Measurements from ENCODE around the gene ATR. TPM values are rescaled to one million over a fixed set of nuclear protein-coding genes. Genes with fewer than 3 reads are reported as not detected.

ATR gene
- total RNA-seq, 1 experiment from 2014 or later, result 15.8 TPM

DNA sequence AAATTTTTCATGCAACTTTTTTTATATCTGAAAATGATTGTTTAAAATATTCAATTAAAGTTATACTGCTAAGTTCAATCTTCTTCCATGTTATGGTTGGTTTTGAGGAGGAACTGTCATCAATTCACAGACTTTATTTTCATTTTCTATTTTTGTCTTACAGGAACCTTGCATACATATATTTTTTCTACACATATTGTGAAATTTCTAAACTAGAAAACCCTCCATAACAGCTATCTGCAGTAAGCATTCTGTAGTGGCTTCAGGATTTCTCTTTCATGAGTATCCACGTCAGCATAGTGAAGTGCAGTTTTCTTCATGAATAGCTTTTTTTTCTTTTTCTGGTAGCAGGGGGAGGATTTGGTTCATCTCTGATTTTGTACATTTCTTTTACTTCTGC lies 48.2 kb downstream of the ATR start:
- TF ChIP-seq, protein P1, sequence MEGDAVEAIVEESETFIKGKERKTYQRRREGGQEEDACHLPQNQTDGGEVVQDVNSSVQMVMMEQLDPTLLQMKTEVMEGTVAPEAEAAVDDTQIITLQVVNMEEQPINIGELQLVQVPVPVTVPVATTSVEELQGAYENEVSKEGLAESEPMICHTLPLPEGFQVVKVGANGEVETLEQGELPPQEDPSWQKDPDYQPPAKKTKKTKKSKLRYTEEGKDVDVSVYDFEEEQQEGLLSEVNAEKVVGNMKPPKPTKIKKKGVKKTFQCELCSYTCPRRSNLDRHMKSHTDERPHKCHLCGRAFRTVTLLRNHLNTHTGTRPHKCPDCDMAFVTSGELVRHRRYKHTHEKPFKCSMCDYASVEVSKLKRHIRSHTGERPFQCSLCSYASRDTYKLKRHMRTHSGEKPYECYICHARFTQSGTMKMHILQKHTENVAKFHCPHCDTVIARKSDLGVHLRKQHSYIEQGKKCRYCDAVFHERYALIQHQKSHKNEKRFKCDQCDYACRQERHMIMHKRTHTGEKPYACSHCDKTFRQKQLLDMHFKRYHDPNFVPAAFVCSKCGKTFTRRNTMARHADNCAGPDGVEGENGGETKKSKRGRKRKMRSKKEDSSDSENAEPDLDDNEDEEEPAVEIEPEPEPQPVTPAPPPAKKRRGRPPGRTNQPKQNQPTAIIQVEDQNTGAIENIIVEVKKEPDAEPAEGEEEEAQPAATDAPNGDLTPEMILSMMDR (conservative IDR thresholded peaks at IDR 0.05), result no peak
- no peaks in the 10 kb centered on the region for H3K79me1 ChIP-seq (ENCODE audit: insufficient read depth, low read depth, low read length, poor library complexity, severe bottlenecking)

More for the DNA sequence above, 48.2 kb downstream of the ATR start:
- no peaks in the 10 kb centered on the region for H4K20me1 ChIP-seq (ENCODE audit: control insufficient read depth, insufficient read depth, insufficient read length)
- no peaks in the 10 kb centered on the region for H3K23me2 ChIP-seq (ENCODE audit: insufficient read length, low read depth, low read length, poor library complexity, severe bottlenecking)
- no peak overlapping the region for H4K8ac ChIP-seq (replicated peaks; ENCODE audit: insufficient read length, low read depth, low read length)
- H3K18ac ChIP-seq (ENCODE audit: insufficient read length, low read depth, low read length), result no peak overlapping the region
- no peaks in the 10 kb centered on the region for H3K27me3 ChIP-seq (ENCODE audit: insufficient read depth, low read length)
- H2BK20ac ChIP-seq (ENCODE audit: low read depth, low read length, poor library complexity, severe bottlenecking), result no peak overlapping the region
- H2BK5ac ChIP-seq (ENCODE audit: insufficient read length, low read length), result no peak overlapping the region
- no peak overlapping the region for H3K4me3 Mint-ChIP-seq
- no peak overlapping the region for H4K91ac ChIP-seq (ENCODE audit: insufficient read length, low read depth, low read length)
- H3K56ac ChIP-seq (ENCODE audit: insufficient read length, low read depth, low read length), result no peak overlapping the region
- DNase-seq, result no peak
- no peak overlapping the region for H3K14ac ChIP-seq (ENCODE audit: insufficient read depth, low read length)
- no CpG with 5 or more reads among the region's 1 CpG for WGBS (ENCODE audit: extremely low coverage, insufficient read length, low lambda C conversion rate)
- no peak overlapping the region for H3K27ac Mint-ChIP-seq
- H3K4me1 ChIP-seq (ENCODE audit: insufficient read depth, low read length), result no peaks in the 10 kb centered on the region
- no peak overlapping the region for H3K27ac ChIP-seq (ENCODE audit: insufficient read length, low read depth, low read length)
- H2AK5ac ChIP-seq (ENCODE audit: insufficient read length, low read length), result no peak overlapping the region
- no peak overlapping the region for H3K4ac ChIP-seq (ENCODE audit: low read depth, low read length)
- H3K9me3 Mint-ChIP-seq, result peaks cover 0 to 4% of the 10 kb centered on the region in 2 experiments; a peak in 2 of 5 replicates
- H3K9me3 ChIP-seq (ENCODE audit: control insufficient read depth, low read depth, low read length), result no peaks in the 10 kb centered on the region
- no peak overlapping the region for H3K4me2 ChIP-seq (ENCODE audit: insufficient read depth, insufficient read length, low read length)
- no peak overlapping the region for H2BK12ac ChIP-seq (ENCODE audit: insufficient read length, low read depth, low read length)
- H2BK15ac ChIP-seq (ENCODE audit: low read depth, low read length), result no peak overlapping the region
- H3K79me2 ChIP-seq (ENCODE audit: insufficient read depth, low read length), result no peaks in the 10 kb centered on the region
- no peak overlapping the region for H4K5ac ChIP-seq (ENCODE audit: insufficient read length, low read depth, low read length)
- no peaks in the 10 kb centered on the region for H3K4me1 Mint-ChIP-seq
- H3K9ac ChIP-seq (ENCODE audit: extremely low read depth, insufficient read length, low read length), result no peak overlapping the region
- H3K27me3 Mint-ChIP-seq (ENCODE audit: low read depth), result no peaks in the 10 kb centered on the region
- no peak overlapping the region for H3T11ph ChIP-seq (ENCODE audit: low read length)
- H3K23ac ChIP-seq (ENCODE audit: insufficient read length, low read depth, low read length), result no peak overlapping the region
- no peak overlapping the region for H2AFZ ChIP-seq (ENCODE audit: low read length)
- peaks cover 22 to 32% (median 28%) of the 10 kb centered on the region in 3 experiments for H3K36me3 Mint-ChIP-seq (ENCODE audit: insufficient read depth in 1 of 3, low read depth in 3 of 3)
- no peak overlapping the region for H2BK120ac ChIP-seq (ENCODE audit: low read depth, low read length, poor library complexity, severe bottlenecking)

Data from H9 (cell line).